H9 (cell line): Measurements from ENCODE around the gene TNPO2. TPM values are rescaled to one million over a fixed set of nuclear protein-coding genes. Genes with fewer than 3 reads are reported as not detected.
"Not testable (repeated sequence)": the region's sequence is repeated elsewhere in the genome, so short reads cannot be mapped to it uniquely, and the experiment has no call there.

Experiments used
- DNase-seq: peaks from one replicate; pipeline ENCODE4 v3.0.0-alpha.2; 2017
- H2AFZ ChIP-seq: one replicate; pipeline ENCODE4 v1.6.1; 2013; ENCODE audit warnings: mild to moderate bottlenecking, low read length, control low read depth, moderate library complexity
- H2AK5ac ChIP-seq: 2 replicates; pipeline ENCODE4 v1.6.1; 2013; ENCODE audit warnings: low read length, control low read depth, mixed read lengths; ENCODE audit not compliant: insufficient read length
- H2BK120ac ChIP-seq: one replicate; pipeline ENCODE4 v1.6.1; 2013; ENCODE audit warnings: low read depth, mild to moderate bottlenecking, low read length, control low read depth, inconsistent platforms; ENCODE audit not compliant: poor library complexity, severe bottlenecking
- H2BK12ac ChIP-seq: 2 replicates; pipeline ENCODE4 v1.6.1; 2013; ENCODE audit warnings: low read length, control low read depth, mixed read lengths, low read depth; ENCODE audit not compliant: insufficient read length
- H2BK15ac ChIP-seq: 2 replicates; pipeline ENCODE4 v1.6.1; 2013; ENCODE audit warnings: low read depth, low read length, control low read depth
- H2BK20ac ChIP-seq: one replicate; pipeline ENCODE4 v1.6.1; 2013; ENCODE audit warnings: low read depth, mild to moderate bottlenecking, low read length, control low read depth, inconsistent platforms; ENCODE audit not compliant: poor library complexity, severe bottlenecking
- H2BK5ac ChIP-seq: 2 replicates; pipeline ENCODE4 v1.6.1; 2013; ENCODE audit warnings: low read length, control low read depth, mixed read lengths; ENCODE audit not compliant: insufficient read length
- H3K14ac ChIP-seq: 2 replicates; pipeline ENCODE4 v1.6.1; 2013; ENCODE audit warnings: low read length, control low read depth; ENCODE audit not compliant: insufficient read depth
- H3K18ac ChIP-seq: 2 replicates; pipeline ENCODE4 v1.6.1; 2013; ENCODE audit warnings: low read depth, mild to moderate bottlenecking, mixed read lengths, low read length, control low read depth; ENCODE audit not compliant: insufficient read length
- H3K23ac ChIP-seq: 2 replicates; pipeline ENCODE4 v1.6.1; 2013; ENCODE audit warnings: low read length, control low read depth, mixed read lengths, low read depth; ENCODE audit not compliant: insufficient read length
- H3K23me2 ChIP-seq: 2 replicates; pipeline ENCODE4 v1.6.1; 2013; ENCODE audit warnings: low read depth, mild to moderate bottlenecking, mixed read lengths, low read length, control low read depth; ENCODE audit not compliant: insufficient read length, poor library complexity, severe bottlenecking
- H3K27ac ChIP-seq: 2 replicates; pipeline ENCODE4 v1.5.1; 2013; ENCODE audit warnings: low read length, control low read depth, mixed read lengths, low read depth; ENCODE audit not compliant: insufficient read length
- H3K27me3 ChIP-seq: 2 replicates; pipeline ENCODE4 v1.6.1; 2013; ENCODE audit warnings: low read length, control low read depth, inconsistent platforms; ENCODE audit not compliant: insufficient read depth
- H3K4ac ChIP-seq: 2 replicates; pipeline ENCODE4 v1.6.1; 2013; ENCODE audit warnings: low read depth, mild to moderate bottlenecking, control low read depth, inconsistent platforms, low read length, moderate library complexity
- H3K4me1 ChIP-seq: 2 replicates; pipeline ENCODE4 v1.6.1; 2013; ENCODE audit warnings: low read length, control low read depth, inconsistent platforms; ENCODE audit not compliant: insufficient read depth
- H3K4me2 ChIP-seq: 2 replicates; pipeline ENCODE4 v1.6.1; 2013; ENCODE audit warnings: low read length, control low read depth, mixed read lengths; ENCODE audit not compliant: insufficient read length, insufficient read depth
- H3K56ac ChIP-seq: 2 replicates; pipeline ENCODE4 v1.6.1; 2013; ENCODE audit warnings: low read depth, mild to moderate bottlenecking, mixed read lengths, low read length, control low read depth; ENCODE audit not compliant: insufficient read length
- H3K79me1 ChIP-seq: 2 replicates; pipeline ENCODE4 v1.6.1; 2013; ENCODE audit warnings: low read depth, mild to moderate bottlenecking, moderate library complexity, low read length, control low read depth, inconsistent platforms; ENCODE audit not compliant: insufficient read depth, poor library complexity, severe bottlenecking
- H3K79me2 ChIP-seq: 2 replicates; pipeline ENCODE4 v1.6.1; 2013; ENCODE audit warnings: low read length, control low read depth, inconsistent platforms; ENCODE audit not compliant: insufficient read depth
- H3K9ac ChIP-seq: 2 replicates; pipeline ENCODE4 v1.6.1; 2013; ENCODE audit warnings: low read length, control low read depth, mixed read lengths; ENCODE audit not compliant: insufficient read length; ENCODE audit errors: extremely low read depth
- H3K9me3 ChIP-seq: one replicate; pipeline ENCODE4 v1.6.1; 2013; ENCODE audit warnings: low read depth, low read length, inconsistent platforms; ENCODE audit not compliant: control insufficient read depth
- H3T11ph ChIP-seq: one replicate; pipeline ENCODE4 v1.6.1; 2013; ENCODE audit warnings: mild to moderate bottlenecking, low read length, control low read depth, inconsistent platforms
- H4K20me1 ChIP-seq: one replicate; pipeline ENCODE4 v1.6.1; 2013; ENCODE audit not compliant: control insufficient read depth, insufficient read length, insufficient read depth
- H4K5ac ChIP-seq: 2 replicates; pipeline ENCODE4 v1.6.1; 2013; ENCODE audit warnings: low read depth, mild to moderate bottlenecking, mixed read lengths, low read length, control low read depth; ENCODE audit not compliant: insufficient read length
- H4K8ac ChIP-seq: replicated peaks from 2 replicates; pipeline ENCODE4 v1.6.1; 2013; ENCODE audit warnings: low read length, control low read depth, mixed read lengths, low read depth; ENCODE audit not compliant: insufficient read length
- H4K91ac ChIP-seq: 2 replicates; pipeline ENCODE4 v1.6.1; 2013; ENCODE audit warnings: low read depth, mild to moderate bottlenecking, moderate library complexity, mixed read lengths, low read length, control low read depth; ENCODE audit not compliant: insufficient read length
- H3K27ac Mint-ChIP-seq, 3 experiments: 2 replicates in 2 of 3; 3 replicates in 1 of 3; pipeline ENCODE4 v1.8.0; 2020 to 2021; ENCODE audit warnings: mixed read lengths in 3 of 3, mild to moderate bottlenecking in 1 of 3, moderate library complexity in 1 of 3
- H3K27me3 Mint-ChIP-seq: 2 replicates; pipeline ENCODE4 v1.8.0; 2021; ENCODE audit warnings: low read depth, mild to moderate bottlenecking, moderate library complexity, mixed read lengths
- H3K36me3 Mint-ChIP-seq, 3 experiments: 2 replicates in 2 of 3; 3 replicates in 1 of 3; pipeline ENCODE4 v1.8.0; 2020 to 2021; ENCODE audit warnings: low read depth in 3 of 3, mixed read lengths in 3 of 3; ENCODE audit not compliant: insufficient read depth in 1 of 3
- H3K4me1 Mint-ChIP-seq, 2 experiments: 2 replicates each; pipeline ENCODE4 v1.8.0; 2020; ENCODE audit warnings: mixed read lengths in 2 of 2
- H3K4me3 Mint-ChIP-seq, 2 experiments: 2 replicates in 1 of 2; 3 replicates in 1 of 2; pipeline ENCODE4 v1.8.0; 2020 to 2021; ENCODE audit warnings: mild to moderate bottlenecking in 2 of 2, mixed read lengths in 2 of 2, moderate library complexity in 1 of 2
- H3K9me3 Mint-ChIP-seq, 2 experiments: 2 replicates in 1 of 2; 3 replicates in 1 of 2; pipeline ENCODE4 v1.8.0; 2020; ENCODE audit warnings: mild to moderate bottlenecking in 2 of 2, mixed read lengths in 2 of 2, moderate library complexity in 1 of 2
- WGBS: extraction: QIAGEN DNeasy Blood & Tissue Kit; methylation state at CpG from one replicate; pipeline ENCODE4 v1.1.7; 2013; ENCODE audit warnings: missing lambda C conversion rate, low lambda C conversion rate, mixed read lengths; ENCODE audit not compliant: insufficient read length; ENCODE audit errors: extremely low coverage; 5-methylcytosine and 5-hydroxymethylcytosine counted together
- total RNA-seq: library from RNA; stranded (reverse); gene quantifications from 2 replicates; pipeline ENCODE4 v1.2.1, GENCODE V29; 2021
- TF ChIP-seq, protein P1 (sequence below): fragments of 200-600 bp; sonication (generic); conservative IDR thresholded peaks from 3 replicates; pipeline ENCODE4 v1.8.0; 2021; ENCODE audit warnings: antibody characterized with exemption, mild to moderate bottlenecking

The TNPO2 gene
- total RNA-seq, 1 experiment from 2014 or later = 159 TPM

DNA sequence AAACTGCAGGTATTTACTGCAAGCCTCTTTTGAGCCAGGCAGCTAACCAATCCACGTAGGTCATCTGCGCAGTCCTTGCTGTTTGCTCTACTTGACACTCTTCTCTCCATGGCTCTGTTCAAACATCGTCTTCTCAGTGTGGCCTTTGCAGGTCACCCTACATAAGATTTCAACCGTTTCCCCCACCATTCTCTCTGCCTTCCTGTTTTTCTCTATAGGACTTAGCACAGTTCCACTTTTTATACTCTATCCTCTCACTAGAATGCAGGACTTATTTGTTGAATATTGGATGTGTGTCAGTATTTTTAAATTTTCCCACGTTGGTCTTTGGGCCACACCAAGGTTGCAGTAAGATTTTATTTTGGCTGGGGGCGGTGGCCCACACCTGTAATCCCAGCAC is 25.6 kb downstream of the TNPO2 start:
- Histone ChIP-seq H3K27ac (no peak overlapping the region), H2BK20ac (no peak overlapping the region), H2AK5ac (no peak overlapping the region), H3K14ac (no peak overlapping the region), H3K9me3 (no peaks in the 10 kb centered on the region), H3K23me2 (peaks cover 4% of the 10 kb centered on the region), H2BK120ac (no peak overlapping the region), H3K4me2 (no peak overlapping the region), H3K79me2 (no peaks in the 10 kb centered on the region), H2BK12ac (no peak overlapping the region), H4K8ac (no peak overlapping the region), H3T11ph (no peak overlapping the region), H2AFZ (no peak overlapping the region), H3K4me1 (0 out of 2 replicates have a peak, but pooled peaks cover 2% of the 10 kb centered on the region), H3K18ac (no peak overlapping the region), H3K56ac (no peak overlapping the region), H3K27me3 (no peaks in the 10 kb centered on the region), H3K79me1 (no peaks in the 10 kb centered on the region), H2BK5ac (no peak overlapping the region), H4K91ac (no peak overlapping the region), H4K20me1 (peaks cover 3% of the 10 kb centered on the region), H4K5ac (no peak overlapping the region), H3K23ac (no peak overlapping the region), H2BK15ac (no peak overlapping the region), H3K9ac (no peak overlapping the region), H3K4ac (no peak overlapping the region)
- no CpG with 5 or more reads among the region's 6 CpGs for WGBS
- Mint-ChIP-seq H3K27me3 (no peaks in the 10 kb centered on the region; the same call in 1 of the 2 replicates), H3K4me3 (peak overlapping the region; percentile 14 to 89; a peak in 4 of 5 replicates), H3K4me1 (peaks cover 4 to 7% of the 10 kb centered on the region in 2 experiments), H3K27ac (peak overlapping the region in 1 of 3 experiments; percentile 64; a peak in 3 of 7 replicates), H3K9me3 (no peaks in the 10 kb centered on the region; a peak in 1 of 5 replicates), H3K36me3 (peaks cover 21 to 48% (median 40%) of the 10 kb centered on the region in 3 experiments)
- TF ChIP-seq, protein P1, sequence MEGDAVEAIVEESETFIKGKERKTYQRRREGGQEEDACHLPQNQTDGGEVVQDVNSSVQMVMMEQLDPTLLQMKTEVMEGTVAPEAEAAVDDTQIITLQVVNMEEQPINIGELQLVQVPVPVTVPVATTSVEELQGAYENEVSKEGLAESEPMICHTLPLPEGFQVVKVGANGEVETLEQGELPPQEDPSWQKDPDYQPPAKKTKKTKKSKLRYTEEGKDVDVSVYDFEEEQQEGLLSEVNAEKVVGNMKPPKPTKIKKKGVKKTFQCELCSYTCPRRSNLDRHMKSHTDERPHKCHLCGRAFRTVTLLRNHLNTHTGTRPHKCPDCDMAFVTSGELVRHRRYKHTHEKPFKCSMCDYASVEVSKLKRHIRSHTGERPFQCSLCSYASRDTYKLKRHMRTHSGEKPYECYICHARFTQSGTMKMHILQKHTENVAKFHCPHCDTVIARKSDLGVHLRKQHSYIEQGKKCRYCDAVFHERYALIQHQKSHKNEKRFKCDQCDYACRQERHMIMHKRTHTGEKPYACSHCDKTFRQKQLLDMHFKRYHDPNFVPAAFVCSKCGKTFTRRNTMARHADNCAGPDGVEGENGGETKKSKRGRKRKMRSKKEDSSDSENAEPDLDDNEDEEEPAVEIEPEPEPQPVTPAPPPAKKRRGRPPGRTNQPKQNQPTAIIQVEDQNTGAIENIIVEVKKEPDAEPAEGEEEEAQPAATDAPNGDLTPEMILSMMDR = no peak
- DNase-seq = no peak

DNA sequence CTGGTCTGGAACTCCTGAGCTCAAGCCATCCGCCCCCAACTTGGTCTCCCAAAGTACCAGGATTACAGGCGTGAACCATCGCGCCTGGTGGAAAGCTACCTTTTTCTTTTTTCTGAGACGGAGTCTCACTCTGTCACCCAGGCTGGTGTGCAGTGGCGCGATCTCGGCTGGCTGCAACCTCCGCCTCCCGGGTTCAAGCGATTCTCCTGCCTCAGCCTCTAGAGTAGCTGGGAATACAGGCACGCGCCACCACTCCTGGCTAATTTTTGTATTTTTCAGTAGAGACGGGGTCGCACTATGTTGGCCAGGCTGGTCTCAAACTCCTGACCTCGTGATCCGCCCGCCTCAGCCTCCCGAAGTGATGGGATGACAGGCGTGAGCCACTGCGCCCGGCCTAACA is 26.3 kb downstream of the TNPO2 start:
- H3K36me3 Mint-ChIP-seq = peaks cover 18 to 41% (median 33%) of the 10 kb centered on the region in 3 experiments; a peak in 6 of 7 replicates
- H3K23me2 ChIP-seq, H3K79me2 ChIP-seq, H3K23ac ChIP-seq, H3K27me3 ChIP-seq, H2AFZ ChIP-seq, H3K9me3 ChIP-seq, H3K4me1 ChIP-seq, H4K20me1 ChIP-seq, H4K8ac ChIP-seq, H3K18ac ChIP-seq, H2BK12ac ChIP-seq, H3K14ac ChIP-seq, H3K9me3 Mint-ChIP-seq, H3K56ac ChIP-seq, DNase-seq, H2BK20ac ChIP-seq, H2AK5ac ChIP-seq, H4K91ac ChIP-seq, H2BK15ac ChIP-seq, H4K5ac ChIP-seq, H3K4me1 Mint-ChIP-seq, H3K79me1 ChIP-seq, H2BK120ac ChIP-seq, H3K27me3 Mint-ChIP-seq, H2BK5ac ChIP-seq, H3K9ac ChIP-seq, H3T11ph ChIP-seq, H3K27ac ChIP-seq, H3K4ac ChIP-seq: not testable (repeated sequence)
- WGBS = no CpG with 5 or more reads among the region's 22 CpGs
- peak overlapping the region; percentile 82 to 89 for H3K4me3 Mint-ChIP-seq
- peak overlapping the region in 1 of 3 experiments; percentile 62; a peak in 1 of 7 replicates for H3K27ac Mint-ChIP-seq
- peak overlapping the region; percentile 81 for H3K4me2 ChIP-seq
